GM18499 (cell line): ENCODE data around the gene ECSCR.
"Not testable (repeated sequence)": the region's sequence is repeated elsewhere in the genome, so short reads cannot be mapped to it uniquely, and the experiment has no call there.

Experiments
- ATAC-seq: cut with Tn5 transposase; IDR thresholded peaks from one replicate; pipeline ENCODE4 v1.9.1; 2021; ENCODE audit warnings: moderate number of reproducible peaks; ENCODE audit not compliant: insufficient read depth, unreplicated experiment

ECSCR gene

GRCh38 chr5:139451176-139451575 is 11.4 kb downstream of the ECSCR start:
- no peak for ATAC-seq

- ATAC-seq = no peak
Observed at GRCh38 chr5:139446956-139447779, 15.4 kb downstream of the ECSCR start.

GRCh38 chr5:139445325-139446170 is 17.0 kb downstream of the ECSCR start:
- ATAC-seq = no peak

GRCh38 chr5:139443831-139444453 is 18.6 kb downstream of the ECSCR start:
- no peak for ATAC-seq

GRCh38 chr5:139440416-139440815 is 22.1 kb downstream of the ECSCR start:
- ATAC-seq = not testable (repeated sequence)

GRCh38 chr5:139439013-139439903 is 23.3 kb downstream of the ECSCR start, which contains the start of gene DNAJC18:
TSS of gene DNAJC18 (minus strand) at chr5:139439525. CDS start at chr5:139439445, 80 bp downstream.
- peak; percentile 69 for ATAC-seq

- ATAC-seq = no peak
Observed at GRCh38 chr5:139438707-139439012, 23.9 kb downstream of the ECSCR start.

- no peak for ATAC-seq
Observed at GRCh38 chr5:139435676-139436075, 26.9 kb downstream of the ECSCR start.

GRCh38 chr5:139431706-139432105 is 30.8 kb downstream of the ECSCR start:
- ATAC-seq = no peak

- ATAC-seq = no peak
Observed at GRCh38 chr5:139430015-139430414, 32.5 kb downstream of the ECSCR start.

GRCh38 chr5:139426203-139426885 is 36.2 kb downstream of the ECSCR start:
- ATAC-seq = no peak

GRCh38 chr5:139425497-139425896 is 37.0 kb downstream of the ECSCR start:
- no peak for ATAC-seq

- no peak for ATAC-seq
Observed at GRCh38 chr5:139422307-139422893, 40.1 kb downstream of the ECSCR start.

- ATAC-seq = no peak
Observed at GRCh38 chr5:139419226-139420192, 43.0 kb downstream of the ECSCR start.

GRCh38 chr5:139418793-139419192 is 43.8 kb downstream of the ECSCR start:
- ATAC-seq = no peak

GRCh38 chr5:139417214-139417613 is 45.3 kb downstream of the ECSCR start:
- no peak for ATAC-seq

- ATAC-seq = no peak
Observed at GRCh38 chr5:139416651-139417050, 45.9 kb downstream of the ECSCR start.

GRCh38 chr5:139415869-139416268 is 46.7 kb downstream of the ECSCR start:
- no peak for ATAC-seq
